Stimulated activated CD4-positive, alpha-beta T cell treated with anti-CD3 and anti-CD28 coated beads, Interleukin-2, amount 100 ng/mL, for 24 hours (primary cell): ENCODE data around the gene SLC4A1AP.
"Not testable (repeated sequence)": the region's sequence is repeated elsewhere in the genome, so short reads cannot be mapped to it uniquely, and the experiment has no call there.

Experiments used
- DNase-seq, 2 donors: peaks; one replicate each; pipeline ENCODE4 v3.0.0-alpha.2; 2020

SLC4A1AP gene

GRCh38 chr2:27652790-27653189 lies 10.9 kb upstream of the SLC4A1AP start:
- DNase-seq: no peak

- no peak for DNase-seq
These were observed 10.3 kb upstream of the SLC4A1AP start for GRCh38 chr2:27653397-27653796.

GRCh38 chr2:27655155-27655951 lies 8.3 kb upstream of the SLC4A1AP start:
- no peak for DNase-seq

- DNase-seq: no peak
These were observed 2.3 kb upstream of the SLC4A1AP start for GRCh38 chr2:27661371-27661770.

GRCh38 chr2:27664154-27664574 lies 475 bp downstream of the SLC4A1AP start:
- DNase-seq: peak in 1 of 2 donors; percentile 12

- no peak for DNase-seq
These were observed 1.1 kb downstream of the SLC4A1AP start for GRCh38 chr2:27664622-27665363.

- DNase-seq: no peak
These were observed 3.8 kb downstream of the SLC4A1AP start for GRCh38 chr2:27667446-27667845.

GRCh38 chr2:27671235-27671634 lies 7.5 kb downstream of the SLC4A1AP start:
- DNase-seq: no peak

- DNase-seq: no peak
These were observed 9.2 kb downstream of the SLC4A1AP start for GRCh38 chr2:27672723-27673486.

GRCh38 chr2:27680571-27680970 lies 16.9 kb downstream of the SLC4A1AP start:
- DNase-seq: no peak

- DNase-seq: no peak
These were observed 18.2 kb downstream of the SLC4A1AP start for GRCh38 chr2:27681841-27682240.

GRCh38 chr2:27682334-27682771 lies 18.7 kb downstream of the SLC4A1AP start:
- not testable (repeated sequence) for DNase-seq

GRCh38 chr2:27683390-27684071 lies 19.8 kb downstream of the SLC4A1AP start:
- DNase-seq: peak; percentile 86 to 95

GRCh38 chr2:27685006-27685405 lies 21.3 kb downstream of the SLC4A1AP start:
- DNase-seq: not testable (repeated sequence)

GRCh38 chr2:27685577-27685976 lies 21.9 kb downstream of the SLC4A1AP start:
- no peak for DNase-seq

GRCh38 chr2:27687232-27687631 lies 23.5 kb downstream of the SLC4A1AP start:
- DNase-seq: no peak

- no peak for DNase-seq
These were observed 25.7 kb downstream of the SLC4A1AP start for GRCh38 chr2:27689424-27689823.

GRCh38 chr2:27690052-27690451 lies 26.4 kb downstream of the SLC4A1AP start:
- DNase-seq: no peak

- DNase-seq: no peak
These were observed 34.0 kb downstream of the SLC4A1AP start for GRCh38 chr2:27697660-27698059.

- DNase-seq: no peak
These were observed 38.0 kb downstream of the SLC4A1AP start for GRCh38 chr2:27701676-27702075.

- no peak for DNase-seq
These were observed 38.6 kb downstream of the SLC4A1AP start for GRCh38 chr2:27702302-27702701.

GRCh38 chr2:27703638-27704341 lies 40.1 kb downstream of the SLC4A1AP start:
- DNase-seq: peak; percentile 88 to 90
